ENCODE measurements around the gene SCN2A.

The SCN2A gene

DNA sequence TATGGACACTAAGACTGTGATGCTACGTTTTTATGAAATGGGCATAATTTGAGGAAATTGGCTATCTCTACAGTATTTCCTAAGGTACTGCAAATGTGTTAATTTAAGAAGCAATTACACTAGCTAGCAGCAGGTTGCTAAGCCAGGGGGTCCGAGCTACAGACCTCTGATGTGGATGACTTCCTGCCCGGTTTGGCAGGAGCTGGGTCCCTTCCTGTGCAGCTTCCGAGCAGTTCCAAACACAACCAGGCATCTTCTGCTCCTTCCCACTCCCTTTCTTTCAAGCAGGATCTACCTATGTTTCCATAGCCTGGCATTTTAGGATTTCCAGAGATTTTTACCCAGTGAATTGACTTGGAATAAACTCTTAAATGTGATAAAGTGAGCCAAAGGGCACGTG, 55.7 kb downstream of the SCN2A start:
- TF ChIP-seq CTCF (IDR thresholded peaks at IDR 0.05; ENCODE audit: insufficient read depth, low read length, poor library complexity, severe bottlenecking), result no peak
- TF ChIP-seq EZH2phosphoT487 (conservative IDR thresholded peaks at IDR 0.05; ENCODE audit: low read length), result no peak
- Histone ChIP-seq H3K9me3 (ENCODE audit: insufficient read depth, low read length) (no peaks in the 10 kb centered on the region), H2AFZ (ENCODE audit: low read depth, low read length, severe bottlenecking) (peak overlapping the region; percentile 48), H3K9ac (ENCODE audit: low read length) (no peak overlapping the region), H3K9me2 (replicated peaks; ENCODE audit: insufficient read depth, low read length) (no peaks in the 10 kb centered on the region), H3K4me2 (ENCODE audit: low read depth, low read length, poor library complexity, severe bottlenecking) (no peak overlapping the region), H3K36me3 (ENCODE audit: low read length) (no peaks in the 10 kb centered on the region), H3K4me3 (ENCODE audit: insufficient read depth, low read length, poor library complexity, severe bottlenecking) (no peak overlapping the region), H3F3A (ENCODE audit: insufficient read depth) (no peaks in the 10 kb centered on the region), H3K27me3 (ENCODE audit: low read length) (no peaks in the 10 kb centered on the region), H3K27ac (ENCODE audit: low read depth, low read length) (no peak overlapping the region), H4K20me1 (ENCODE audit: low read depth, low read length) (no peaks in the 10 kb centered on the region), H3K79me2 (ENCODE audit: insufficient read depth, low read length) (no peaks in the 10 kb centered on the region)

DNA sequence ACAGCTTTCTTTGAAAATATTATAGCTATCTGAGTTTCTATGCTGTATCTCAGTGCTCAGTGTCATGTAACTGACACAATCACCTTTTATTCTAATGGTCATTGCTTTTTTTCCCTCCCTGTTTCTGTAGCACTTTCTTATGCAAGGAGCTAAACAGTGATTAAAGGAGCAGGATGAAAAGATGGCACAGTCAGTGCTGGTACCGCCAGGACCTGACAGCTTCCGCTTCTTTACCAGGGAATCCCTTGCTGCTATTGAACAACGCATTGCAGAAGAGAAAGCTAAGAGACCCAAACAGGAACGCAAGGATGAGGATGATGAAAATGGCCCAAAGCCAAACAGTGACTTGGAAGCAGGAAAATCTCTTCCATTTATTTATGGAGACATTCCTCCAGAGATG, 56.4 kb downstream of the SCN2A start:
- Histone ChIP-seq H3F3A (ENCODE audit: insufficient read depth) (no peaks in the 10 kb centered on the region), H3K9me3 (ENCODE audit: insufficient read depth, low read length) (no peaks in the 10 kb centered on the region), H3K27me3 (ENCODE audit: low read length) (no peaks in the 10 kb centered on the region), H3K79me2 (ENCODE audit: insufficient read depth, low read length) (no peaks in the 10 kb centered on the region), H4K20me1 (ENCODE audit: low read depth, low read length) (no peaks in the 10 kb centered on the region), H3K9ac (ENCODE audit: low read length) (no peak overlapping the region), H2AFZ (ENCODE audit: low read depth, low read length, severe bottlenecking) (no peak overlapping the region), H3K4me3 (ENCODE audit: insufficient read depth, low read length, poor library complexity, severe bottlenecking) (no peak overlapping the region), H3K36me3 (ENCODE audit: low read length) (no peaks in the 10 kb centered on the region), H3K9me2 (replicated peaks; ENCODE audit: insufficient read depth, low read length) (no peaks in the 10 kb centered on the region), H3K27ac (ENCODE audit: low read depth, low read length) (no peak overlapping the region), H3K4me2 (ENCODE audit: low read depth, low read length, poor library complexity, severe bottlenecking) (no peak overlapping the region)
- TF ChIP-seq CTCF (IDR thresholded peaks at IDR 0.05; ENCODE audit: insufficient read depth, low read length, poor library complexity, severe bottlenecking) (no peak), EZH2phosphoT487 (conservative IDR thresholded peaks at IDR 0.05; ENCODE audit: low read length) (no peak)

DNA sequence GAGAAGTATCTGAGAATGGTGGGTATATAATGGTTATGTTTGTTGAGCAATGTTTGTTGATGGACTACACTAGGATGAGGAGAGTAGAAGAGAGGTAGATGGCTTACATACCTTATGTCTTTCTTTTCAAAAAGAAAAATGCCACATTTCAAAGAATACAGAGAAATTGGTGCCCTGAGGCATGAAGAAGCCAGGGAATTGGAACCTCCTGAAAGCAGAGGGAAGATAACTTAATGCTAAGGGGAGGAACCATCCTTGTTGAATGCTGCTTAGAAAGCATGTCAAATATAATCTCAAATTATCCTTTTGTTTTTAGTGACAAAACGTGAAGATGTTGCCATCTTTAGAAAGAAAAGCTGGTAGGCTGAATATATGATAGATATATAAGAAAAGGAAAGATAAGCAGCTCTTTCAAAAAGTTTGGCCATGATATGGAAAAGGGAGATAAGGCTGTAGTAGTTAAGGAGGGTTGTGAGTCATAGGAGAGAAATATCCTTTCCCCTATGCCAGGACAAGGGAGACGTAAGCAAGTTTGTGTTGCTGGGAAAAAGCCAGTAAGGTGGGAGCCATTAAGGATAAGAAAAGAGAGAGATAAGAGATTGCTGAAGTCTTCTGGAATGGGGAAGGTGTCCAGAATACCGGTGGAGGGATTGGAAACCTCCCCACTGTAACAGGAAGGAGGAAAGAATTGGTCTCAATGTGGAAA, 66.3 kb downstream of the SCN2A start:
- no peaks in the 10 kb centered on the region for H3K27me3 ChIP-seq (ENCODE audit: low read length)
- H3K9ac ChIP-seq (ENCODE audit: low read length), result no peak overlapping the region
- no peak overlapping the region for H3K4me3 ChIP-seq (ENCODE audit: insufficient read depth, low read length, poor library complexity, severe bottlenecking)
- H3K36me3 ChIP-seq (ENCODE audit: low read length), result no peaks in the 10 kb centered on the region
- H4K20me1 ChIP-seq (ENCODE audit: low read depth, low read length), result no peaks in the 10 kb centered on the region
- H3K27ac ChIP-seq (ENCODE audit: low read depth, low read length), result no peak overlapping the region
- no peaks in the 10 kb centered on the region for H3K9me2 ChIP-seq (replicated peaks; ENCODE audit: insufficient read depth, low read length)
- no peak overlapping the region for H2AFZ ChIP-seq (ENCODE audit: low read depth, low read length, severe bottlenecking)
- TF ChIP-seq CTCF (IDR thresholded peaks at IDR 0.05; ENCODE audit: insufficient read depth, low read length, poor library complexity, severe bottlenecking) (no peak), EZH2phosphoT487 (conservative IDR thresholded peaks at IDR 0.05; ENCODE audit: low read length) (no peak)
- H3K4me2 ChIP-seq (ENCODE audit: low read depth, low read length, poor library complexity, severe bottlenecking), result no peak overlapping the region
- H3F3A ChIP-seq (ENCODE audit: insufficient read depth), result no peaks in the 10 kb centered on the region
- H3K79me2 ChIP-seq (ENCODE audit: insufficient read depth, low read length), result no peaks in the 10 kb centered on the region
- H3K9me3 ChIP-seq (ENCODE audit: insufficient read depth, low read length), result no peaks in the 10 kb centered on the region

Measured in SU-DHL-6 (cell line).